OCI-LY3 (cell line): ENCODE measurements around the gene ABHD17B.

Experiments used
- H2AFZ ChIP-seq: fragments of 200-600, 300-600 bp; shearing (Covaris generic); 2 replicates; pipeline ENCODE4 v1.6.0; 2014; ENCODE audit warnings: antibody characterized with exemption, low read depth, low read length
- H3K27ac ChIP-seq: fragments of 200-600, 300-600 bp; sonication (generic); 2 replicates; pipeline ENCODE4 v1.5.1; 2014; ENCODE audit warnings: mild to moderate bottlenecking, low read length, moderate library complexity, mixed read lengths
- H3K27me3 ChIP-seq: fragments of 200-600, 300-600 bp; sonication (generic); 2 replicates; pipeline ENCODE4 v1.6.1; 2014; ENCODE audit warnings: low read depth, low read length, mixed read lengths
- H3K36me3 ChIP-seq: fragments of 200-600, 300-600 bp; sonication (generic); replicated peaks from 2 replicates; pipeline ENCODE3; 2014; ENCODE audit warnings: low read depth, low read length, mixed read lengths
- H3K4me1 ChIP-seq: fragments of 300-600, 200-600 bp; sonication (generic); 2 replicates; pipeline ENCODE4 v1.6.1; 2014; ENCODE audit warnings: low read length, mixed read lengths
- H3K4me2 ChIP-seq: fragments of 200-600, 300-600 bp; sonication (generic); 2 replicates; pipeline ENCODE4 v1.6.1; 2014; ENCODE audit warnings: low read length, mixed read lengths
- H3K4me3 ChIP-seq: fragments of 300-600, 200-600 bp; sonication (generic); 2 replicates; pipeline ENCODE4 v1.5.1; 2014; ENCODE audit warnings: antibody characterized with exemption, mild to moderate bottlenecking, low read length, moderate library complexity
- H3K79me2 ChIP-seq: fragments of 300-600, 200-600 bp; shearing (Covaris generic); 2 replicates; pipeline ENCODE4 v1.6.1; 2014; ENCODE audit warnings: mild to moderate bottlenecking, low read length, mixed read lengths
- H3K9ac ChIP-seq: fragments of 300-600, 200-600 bp; shearing (Covaris generic); 2 replicates; pipeline ENCODE4 v1.6.0; 2014; ENCODE audit warnings: mild to moderate bottlenecking, low read length, moderate library complexity
- H3K9me3 ChIP-seq: fragments of 200-600, 300-600 bp; shearing (Covaris generic); 2 replicates; pipeline ENCODE4 v1.6.1; 2014; ENCODE audit warnings: low read length, mixed read lengths; ENCODE audit not compliant: insufficient read depth
- H4K20me1 ChIP-seq: fragments of 200-600, 300-600 bp; sonication (generic); 2 replicates; pipeline ENCODE4 v1.6.1; 2016; ENCODE audit warnings: low read length, mixed read lengths; ENCODE audit not compliant: insufficient read depth
- CTCF ChIP-seq: fragments of 200-600, 300-600 bp; sonication (generic); IDR thresholded peaks from 2 replicates; pipeline ENCODE4 v1.5.1; 2014; ENCODE audit warnings: antibody characterized with exemption, low read length, low read depth
- EZH2phosphoT487 ChIP-seq: fragments of 200-600 bp; shearing (Covaris generic); IDR thresholded peaks from 2 replicates; pipeline ENCODE4 v1.6.1; 2018; ENCODE audit warnings: antibody characterized with exemption, mixed run types, low read depth

The ABHD17B gene

GRCh38 chr9:71861618-71862017 is 49.4 kb downstream of the ABHD17B start:
- H3K36me3 ChIP-seq = peaks cover 42% of the 10 kb centered on the region
- no peak overlapping the region for H3K4me3 ChIP-seq
- H3K4me2 ChIP-seq = no peak overlapping the region
- no peaks in the 10 kb centered on the region for H3K27me3 ChIP-seq
- H3K27ac ChIP-seq = no peak overlapping the region
- H2AFZ ChIP-seq = no peak overlapping the region
- TF ChIP-seq EZH2phosphoT487 (no peak), CTCF (no peak)
- no peak overlapping the region for H3K9ac ChIP-seq
- no peaks in the 10 kb centered on the region for H4K20me1 ChIP-seq
- peaks cover 13% of the 10 kb centered on the region for H3K4me1 ChIP-seq
- no peaks in the 10 kb centered on the region for H3K79me2 ChIP-seq
- peaks cover 25% of the 10 kb centered on the region for H3K9me3 ChIP-seq

GRCh38 chr9:71859939-71860338 is 51.1 kb downstream of the ABHD17B start:
- no peaks in the 10 kb centered on the region for H3K79me2 ChIP-seq
- no peaks in the 10 kb centered on the region for H4K20me1 ChIP-seq
- no peak overlapping the region for H3K9ac ChIP-seq
- no peaks in the 10 kb centered on the region for H3K27me3 ChIP-seq
- H2AFZ ChIP-seq = no peak overlapping the region
- H3K4me2 ChIP-seq = no peak overlapping the region
- peaks cover 13% of the 10 kb centered on the region for H3K4me1 ChIP-seq
- peaks cover 25% of the 10 kb centered on the region for H3K9me3 ChIP-seq
- H3K36me3 ChIP-seq = peaks cover 36% of the 10 kb centered on the region
- no peak for TF ChIP-seq EZH2phosphoT487
- TF ChIP-seq CTCF = no peak
- H3K4me3 ChIP-seq = no peak overlapping the region
- H3K27ac ChIP-seq = no peak overlapping the region

GRCh38 chr9:71858812-71859211 is 52.2 kb downstream of the ABHD17B start:
- no peaks in the 10 kb centered on the region for H3K79me2 ChIP-seq
- H4K20me1 ChIP-seq = no peaks in the 10 kb centered on the region
- peaks cover 34% of the 10 kb centered on the region for H3K36me3 ChIP-seq
- no peak overlapping the region for H3K9ac ChIP-seq
- H3K27ac ChIP-seq = no peak overlapping the region; the same call in 1 of the 2 replicates
- H3K9me3 ChIP-seq = peaks cover 25% of the 10 kb centered on the region
- H3K4me2 ChIP-seq = peak overlapping the region; percentile 29
- H2AFZ ChIP-seq = no peak overlapping the region
- no peak overlapping the region for H3K4me3 ChIP-seq
- no peak for TF ChIP-seq CTCF
- no peak for TF ChIP-seq EZH2phosphoT487
- H3K27me3 ChIP-seq = no peaks in the 10 kb centered on the region
- H3K4me1 ChIP-seq = peaks cover 13% of the 10 kb centered on the region

- TF ChIP-seq EZH2phosphoT487 (no peak), CTCF (no peak)
- no peak overlapping the region for H2AFZ ChIP-seq
- no peaks in the 10 kb centered on the region for H3K27me3 ChIP-seq
- no peak overlapping the region for H3K9ac ChIP-seq
- H3K4me1 ChIP-seq = peaks cover 13% of the 10 kb centered on the region
- peak overlapping the region; percentile 29; the same call in 1 of the 2 replicates for H3K4me2 ChIP-seq
- no peak overlapping the region for H3K4me3 ChIP-seq
- no peaks in the 10 kb centered on the region for H4K20me1 ChIP-seq
- peaks cover 34% of the 10 kb centered on the region for H3K36me3 ChIP-seq
- H3K9me3 ChIP-seq = peaks cover 25% of the 10 kb centered on the region
- H3K79me2 ChIP-seq = no peaks in the 10 kb centered on the region
- no peak overlapping the region for H3K27ac ChIP-seq
Measured at GRCh38 chr9:71858102-71858798, 52.7 kb downstream of the ABHD17B start.
